Kidney tubule cell (primary cell): ENCODE data around the gene CEP112.
A peak's percentile ranks its signal among the peaks of the same experiment; 100 is the strongest.

Experiments
- DNase-seq: peaks from one replicate; pipeline ENCODE4 v3.0.0-alpha.2; 2018; ENCODE audit warnings: low spot score

Gene CEP112

DNA sequence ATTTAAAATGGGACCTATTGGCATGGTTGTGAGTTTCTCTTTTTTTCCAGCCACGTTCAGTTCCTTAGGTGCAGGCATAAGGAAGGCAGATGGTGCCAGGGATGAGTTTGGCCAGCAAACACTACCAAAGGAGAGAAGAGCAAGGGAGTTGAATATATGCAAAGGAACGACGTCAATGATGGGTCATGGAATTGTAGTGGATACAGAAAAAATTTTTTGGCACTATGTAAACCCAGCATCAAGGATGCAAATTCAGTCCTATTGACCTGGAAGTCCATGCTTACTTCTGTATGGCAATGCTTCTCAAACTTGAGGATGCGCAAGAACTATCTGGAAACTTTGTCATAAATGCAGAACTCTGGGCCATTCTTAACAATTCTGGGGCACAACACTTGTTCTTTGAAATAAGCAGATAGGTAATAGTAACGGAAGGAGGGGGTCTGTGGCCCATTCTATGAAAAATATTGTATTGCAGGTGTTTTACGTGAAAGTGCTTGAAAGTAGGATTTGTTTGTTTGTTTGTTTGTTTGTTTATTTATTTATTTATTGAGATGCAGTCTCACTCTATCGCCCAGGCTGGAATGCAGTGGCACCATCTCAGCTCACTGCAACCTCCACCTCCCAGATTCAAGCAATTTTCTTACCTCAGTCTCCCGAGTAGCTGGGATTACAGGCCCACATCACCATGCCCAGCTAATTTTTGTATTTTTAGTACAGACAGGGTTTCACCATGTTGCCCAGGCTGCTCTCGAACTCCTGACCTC lies 19.3 kb upstream of the CEP112 start:
- DNase-seq: no peak

DNA sequence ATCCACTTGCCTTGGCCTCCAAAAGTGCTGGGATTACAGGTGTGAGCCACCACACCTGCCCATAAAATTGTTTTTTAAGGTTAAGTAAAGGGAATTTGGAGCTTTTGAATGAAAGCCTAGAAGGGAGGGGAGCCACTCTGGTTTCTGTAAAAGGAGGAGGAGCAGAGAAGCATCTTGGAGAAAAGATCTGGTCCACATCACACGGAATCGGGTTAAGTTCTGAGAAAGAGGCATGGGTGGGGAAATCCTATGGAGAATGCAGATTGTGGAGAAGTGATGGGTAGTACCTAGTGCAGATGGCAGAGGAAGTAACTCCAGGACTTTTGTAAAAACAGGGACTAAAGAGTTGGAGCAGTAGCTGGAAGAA lies 18.3 kb upstream of the CEP112 start:
- DNase-seq: no peak

DNA sequence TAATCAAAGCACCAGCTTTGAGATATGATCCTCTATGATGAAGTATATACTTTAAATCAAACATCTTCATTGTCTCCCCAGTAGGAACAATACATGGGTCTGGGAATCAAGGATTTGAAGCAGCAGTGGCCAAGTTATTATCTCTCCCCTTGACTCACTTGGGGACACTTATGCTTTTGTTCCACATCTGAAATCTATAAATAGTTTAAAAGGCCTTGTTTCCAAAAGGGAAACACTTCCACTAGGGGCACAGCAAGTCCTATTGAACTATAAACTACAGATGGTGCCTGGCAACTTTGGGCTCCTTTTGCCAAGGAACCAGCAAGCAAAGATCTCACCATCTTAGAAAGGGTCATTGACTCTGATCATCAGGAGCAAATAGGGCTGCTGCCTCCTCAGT lies 16.0 kb upstream of the CEP112 start:
- no peak for DNase-seq

DNA sequence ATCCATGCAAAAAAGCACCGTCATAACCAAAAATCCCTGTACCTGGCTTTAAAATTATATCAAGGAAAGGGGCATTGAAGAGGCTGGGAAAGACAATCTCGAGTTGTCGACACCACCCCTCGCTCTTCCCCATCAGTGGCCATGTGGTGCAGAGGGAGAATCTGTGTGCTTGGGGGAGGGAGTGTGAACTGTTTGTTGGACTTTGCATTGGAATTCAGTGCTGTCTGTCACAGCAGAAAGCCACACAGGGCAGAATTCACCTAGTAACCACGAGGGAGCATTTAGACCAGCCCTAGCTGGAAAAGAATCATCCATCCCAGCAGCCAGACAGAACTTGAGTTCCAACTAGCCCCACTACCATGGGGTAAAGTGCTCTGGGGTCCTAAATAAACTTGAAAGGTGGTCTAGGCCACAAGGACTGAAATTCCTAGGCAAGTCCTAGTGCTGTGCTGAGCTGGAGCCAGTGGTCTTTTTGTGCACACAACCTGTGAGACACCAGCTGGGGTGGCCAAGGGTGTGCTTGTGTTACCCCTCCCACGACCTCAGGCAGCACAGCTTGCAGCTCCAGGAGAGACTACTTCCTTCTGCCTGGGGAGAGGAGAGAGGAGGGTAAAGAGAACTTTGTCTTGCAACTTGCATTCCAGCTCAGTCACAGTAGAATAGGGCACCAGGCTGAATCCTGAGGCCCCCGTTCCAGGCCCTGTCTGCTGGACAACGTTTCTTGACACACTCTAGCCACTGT lies 11.5 kb upstream of the CEP112 start:
- no peak for DNase-seq

DNA sequence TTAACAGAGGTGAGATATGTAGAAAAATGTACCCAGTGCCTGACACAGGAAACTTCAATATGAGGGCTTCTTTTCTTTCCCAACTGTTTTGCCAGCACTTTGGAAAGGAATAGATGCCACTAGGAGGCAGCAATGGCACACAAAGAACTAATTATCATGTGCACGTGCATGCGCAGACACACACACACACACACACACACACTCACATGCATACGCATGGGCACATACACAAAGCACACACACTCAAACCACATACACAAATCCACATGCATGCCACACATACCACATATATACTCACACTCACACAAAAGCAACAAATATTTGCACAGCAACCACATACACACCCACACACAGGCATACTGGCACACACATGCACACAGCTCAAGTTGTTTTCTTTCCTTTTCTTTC lies 8.8 kb upstream of the CEP112 start:
- peak; percentile 71 for DNase-seq

DNA sequence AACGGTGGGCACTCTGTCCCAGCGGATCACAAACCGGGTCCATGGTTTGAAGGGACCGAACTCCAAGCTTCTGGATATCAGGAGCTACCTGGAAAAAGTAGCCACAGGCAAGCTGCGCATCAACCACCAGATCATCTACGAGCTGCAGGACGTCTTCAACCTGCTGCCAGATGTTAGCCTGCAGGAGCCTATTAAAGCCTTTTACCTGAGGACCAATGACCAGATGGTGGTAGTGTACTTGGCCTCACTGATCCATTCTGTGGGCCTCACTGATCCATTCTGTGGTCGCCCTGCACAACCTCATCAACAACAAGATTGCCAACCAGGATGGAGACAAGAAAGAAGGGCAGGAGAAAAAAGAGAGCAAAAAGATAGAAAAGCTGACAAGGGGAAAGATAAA lies 6.3 kb upstream of the CEP112 start:
- no peak for DNase-seq

DNA sequence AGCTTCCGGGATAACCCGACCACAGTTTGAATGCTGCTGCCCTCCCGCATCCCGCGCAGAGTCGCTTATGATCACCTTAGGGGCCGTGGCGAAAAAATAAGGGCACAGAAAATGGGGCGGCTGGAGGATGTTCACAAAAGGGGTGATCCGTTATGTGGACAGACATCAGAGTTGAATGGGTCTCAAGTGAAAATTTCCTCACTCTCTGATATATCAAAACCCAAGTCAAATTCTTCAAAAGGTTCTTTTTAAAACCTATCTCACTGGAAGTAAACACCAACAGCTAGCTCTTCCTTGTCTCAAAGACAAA lies 400 bp upstream of the CEP112 start:
- DNase-seq: no peak

DNA sequence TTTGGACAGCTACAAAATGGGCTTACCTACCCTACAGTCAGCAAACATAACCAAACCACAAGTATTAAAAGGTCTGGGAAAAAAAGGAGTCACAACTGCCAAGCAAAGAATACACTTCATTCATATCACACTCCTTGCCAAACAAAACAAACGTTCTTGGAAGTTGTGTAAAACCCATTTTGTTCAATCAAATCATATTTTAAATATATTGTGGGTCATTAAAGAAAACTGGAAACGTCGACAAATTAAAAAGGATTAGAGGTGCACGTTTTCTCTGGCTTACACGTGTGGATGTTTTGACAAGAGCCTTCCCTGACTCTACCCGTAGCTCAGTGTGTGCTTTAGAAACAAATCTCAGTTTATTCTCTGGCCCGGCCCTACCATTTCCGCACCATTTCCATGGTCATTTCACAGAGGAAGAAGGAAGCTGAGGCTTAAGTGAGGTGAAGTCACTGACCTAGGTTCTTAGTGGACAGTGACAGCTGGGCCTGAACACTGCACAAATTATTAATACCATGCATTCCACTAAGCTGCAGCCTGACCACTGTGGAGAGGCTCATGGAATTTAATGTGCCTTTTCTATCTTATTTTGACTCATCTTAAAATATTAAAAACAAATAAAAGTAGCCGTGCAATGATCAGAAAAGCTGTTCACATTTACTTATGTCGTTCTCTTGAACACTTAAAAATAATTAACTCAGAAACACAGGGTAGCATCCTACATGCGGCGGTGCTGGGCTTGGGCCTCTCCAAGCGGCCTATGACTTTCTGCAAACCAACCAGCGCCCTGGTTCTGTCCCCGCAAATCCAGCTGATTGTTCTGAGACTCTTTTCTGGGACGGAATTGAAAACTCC lies 968 bp downstream of the CEP112 start:
- peak; percentile 63 for DNase-seq

DNA sequence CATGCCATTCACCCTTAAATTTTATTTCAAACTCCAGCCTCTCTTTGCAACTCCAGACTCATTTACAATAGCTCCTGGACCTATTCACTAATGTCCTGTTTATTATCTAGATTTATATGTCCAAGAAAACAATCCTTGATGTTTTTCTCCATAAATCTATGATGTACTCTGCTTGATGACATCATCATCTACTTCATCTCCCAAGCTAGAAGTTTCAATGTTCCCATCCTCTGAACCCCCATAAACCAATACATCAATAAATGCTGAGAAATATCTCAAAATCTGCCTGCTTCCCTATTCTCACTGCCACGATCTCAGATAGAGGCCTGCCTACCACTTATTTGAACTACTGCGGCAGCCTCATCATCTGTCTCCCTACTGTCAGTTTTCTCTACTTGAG lies 4.2 kb downstream of the CEP112 start:
- no peak for DNase-seq

DNA sequence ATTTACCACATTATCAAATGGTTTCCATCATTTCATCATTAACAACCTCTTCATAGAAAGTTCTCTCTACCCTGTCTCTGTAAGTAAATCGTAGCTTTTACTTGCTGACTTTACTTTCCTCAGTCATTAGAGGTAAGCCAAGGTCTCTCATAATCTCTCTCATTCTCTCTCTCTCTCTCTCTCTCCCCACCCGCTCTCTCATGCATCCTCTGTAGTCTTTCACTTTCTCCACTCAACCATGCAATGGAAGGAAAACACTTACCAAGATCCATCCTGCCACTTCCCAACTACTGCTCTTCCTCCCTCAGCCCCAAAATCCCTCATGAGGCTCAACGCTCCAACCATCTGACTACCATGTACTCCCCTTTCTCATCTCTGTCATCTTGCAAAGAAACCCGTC lies 6.1 kb downstream of the CEP112 start:
- peak; percentile 20 for DNase-seq

DNA sequence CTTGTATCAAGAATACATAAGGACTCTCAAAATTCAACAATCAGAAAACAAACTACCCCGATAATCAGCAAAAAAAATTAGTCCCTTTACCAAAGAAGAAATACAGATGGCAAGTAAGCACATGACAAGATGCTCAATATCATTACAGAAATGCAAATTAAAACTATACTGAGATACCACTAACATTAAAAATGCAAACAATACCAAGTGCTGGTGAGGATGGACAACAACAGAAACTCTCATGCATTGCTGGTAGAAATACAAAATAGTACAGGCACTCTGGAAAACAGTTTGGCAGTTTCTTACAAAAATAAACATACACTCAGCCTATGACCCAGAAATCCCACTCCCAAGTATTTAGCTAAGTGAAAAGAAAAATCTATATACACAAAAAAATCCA lies 7.5 kb downstream of the CEP112 start:
- no peak for DNase-seq

DNA sequence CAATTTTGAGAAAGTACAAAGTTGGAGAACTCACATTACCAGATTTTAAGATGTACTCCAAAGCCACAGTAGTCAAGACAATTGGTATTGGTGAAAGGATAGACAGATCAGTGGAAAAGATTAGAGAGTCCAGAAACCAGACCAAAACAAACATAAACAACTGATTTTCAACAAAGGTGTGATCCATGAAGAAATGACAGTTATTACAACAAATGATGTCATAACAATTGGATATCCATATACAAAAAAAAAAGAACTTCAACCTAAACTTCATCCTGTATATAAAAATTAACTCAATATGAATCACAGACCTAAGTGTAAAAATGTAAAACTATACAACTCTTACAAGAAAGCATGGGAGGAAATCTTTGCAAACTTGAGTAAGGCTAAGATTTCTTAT lies 8.4 kb downstream of the CEP112 start:
- DNase-seq: no peak

DNA sequence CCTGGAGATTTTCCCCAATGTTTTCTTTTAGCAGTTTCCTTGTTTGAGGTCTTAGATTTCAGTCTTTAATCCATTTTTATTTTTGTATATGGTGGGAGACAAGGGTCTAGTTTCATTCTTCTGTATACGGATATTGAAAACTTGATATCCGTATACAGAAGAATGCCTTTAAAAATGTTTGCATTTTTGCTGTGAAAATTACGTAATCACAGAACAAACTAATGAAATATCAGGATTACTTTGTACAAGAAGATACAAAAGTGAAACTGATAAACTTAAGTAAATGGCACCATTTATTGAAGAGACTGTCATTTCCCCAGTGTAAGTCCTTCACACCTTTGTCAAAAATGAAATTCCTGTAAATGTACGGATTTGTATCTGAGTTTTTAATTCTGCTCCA lies 13.3 kb downstream of the CEP112 start:
- no peak for DNase-seq

DNA sequence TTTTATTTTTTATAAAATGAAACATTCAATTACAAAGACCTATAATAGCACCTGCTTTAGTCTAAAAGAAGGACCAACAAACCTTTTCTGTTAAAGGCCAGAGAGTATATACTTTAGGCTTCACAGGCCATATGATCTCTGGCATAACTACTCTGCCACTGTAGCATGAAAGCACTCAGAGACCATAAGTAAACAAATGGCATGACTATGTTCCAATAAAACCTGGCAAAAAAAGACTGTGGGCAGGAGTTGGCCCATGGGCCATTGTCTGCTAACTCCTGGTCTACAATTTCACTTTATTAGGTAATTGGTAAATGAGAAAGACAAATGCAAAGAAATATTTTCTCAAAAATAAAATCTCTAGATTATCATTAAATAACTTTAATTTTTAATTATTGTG lies 14.9 kb downstream of the CEP112 start:
- no peak for DNase-seq

DNA sequence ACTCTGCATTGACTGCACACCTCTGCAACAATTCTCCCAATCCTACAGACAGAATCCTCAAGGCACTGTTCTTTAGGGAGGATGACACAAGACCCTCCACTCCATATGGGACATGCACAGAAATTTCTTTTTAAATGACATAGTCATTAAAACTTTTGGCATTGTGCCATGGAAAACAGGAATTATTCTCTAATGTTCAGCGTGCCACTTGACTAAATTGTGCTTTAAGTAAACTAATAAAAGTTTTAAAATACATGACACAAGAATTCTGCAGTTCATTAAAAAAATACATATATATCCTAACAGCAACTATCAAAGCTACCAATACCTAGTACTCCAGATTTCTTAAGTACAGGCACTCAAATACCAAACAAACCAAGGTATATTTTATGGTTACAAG lies 16.0 kb downstream of the CEP112 start:
- DNase-seq: no peak

DNA sequence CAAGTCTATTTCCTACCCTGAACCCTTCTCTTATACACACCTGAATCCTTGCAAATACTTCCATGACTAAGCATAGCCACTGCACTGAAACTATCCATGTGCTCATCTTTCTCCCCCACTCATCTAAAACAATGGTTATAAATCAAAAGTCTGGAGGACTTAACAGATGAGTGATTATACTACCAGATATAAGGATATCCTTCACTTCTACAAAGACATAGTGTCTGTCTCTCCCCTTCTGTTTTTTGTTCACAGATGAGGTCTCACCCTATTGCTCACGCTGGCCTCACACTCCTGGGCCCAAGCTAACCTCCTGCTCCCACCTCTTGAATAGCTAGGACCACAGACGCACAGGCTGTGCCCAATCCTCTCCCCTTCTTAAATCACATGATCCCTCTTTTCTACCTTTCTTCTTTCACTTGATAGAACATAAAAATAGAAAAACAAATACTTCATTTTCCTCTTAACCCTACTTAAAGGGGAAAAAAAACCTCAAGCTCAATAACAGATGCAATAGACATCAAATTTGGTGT lies 19.2 kb downstream of the CEP112 start:
- peak; percentile 70 for DNase-seq

DNA sequence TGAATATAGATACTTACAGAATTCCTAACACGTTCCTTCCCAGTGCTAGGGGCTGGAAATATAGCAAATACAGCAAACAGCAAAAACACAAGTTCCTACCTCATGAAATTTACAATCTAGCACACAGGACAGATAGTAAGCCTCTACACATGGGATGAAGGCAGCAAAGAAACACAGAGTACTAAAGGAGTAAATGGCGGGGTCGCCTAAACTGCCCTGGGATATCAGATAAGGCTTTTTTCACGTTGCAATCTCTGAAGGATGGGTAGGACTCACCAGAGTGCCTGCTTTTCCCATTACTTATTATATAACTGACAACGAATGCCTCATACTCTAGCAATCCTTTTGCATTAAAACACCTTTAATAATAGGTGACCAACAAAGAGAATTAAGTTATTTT lies 19.8 kb downstream of the CEP112 start:
- no peak for DNase-seq

DNA sequence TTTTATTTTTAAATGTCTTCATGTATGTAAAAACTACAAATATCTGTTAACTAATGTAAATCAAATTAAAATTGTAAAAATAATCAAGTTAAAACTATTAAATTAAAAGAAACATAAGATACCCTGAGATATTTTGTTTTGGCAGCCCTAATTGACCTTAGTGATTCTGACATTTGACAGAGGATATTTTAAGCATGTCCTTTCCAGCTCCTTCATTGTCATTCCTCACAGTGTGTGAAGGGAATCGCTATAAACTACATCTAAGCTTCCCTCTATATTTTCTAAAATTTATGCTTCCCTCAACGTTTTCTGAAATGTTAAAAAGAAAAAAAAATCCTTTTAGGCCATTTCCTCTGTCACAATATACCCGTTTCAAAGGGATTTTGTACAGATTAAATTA lies 20.2 kb downstream of the CEP112 start:
- DNase-seq: no peak

DNA sequence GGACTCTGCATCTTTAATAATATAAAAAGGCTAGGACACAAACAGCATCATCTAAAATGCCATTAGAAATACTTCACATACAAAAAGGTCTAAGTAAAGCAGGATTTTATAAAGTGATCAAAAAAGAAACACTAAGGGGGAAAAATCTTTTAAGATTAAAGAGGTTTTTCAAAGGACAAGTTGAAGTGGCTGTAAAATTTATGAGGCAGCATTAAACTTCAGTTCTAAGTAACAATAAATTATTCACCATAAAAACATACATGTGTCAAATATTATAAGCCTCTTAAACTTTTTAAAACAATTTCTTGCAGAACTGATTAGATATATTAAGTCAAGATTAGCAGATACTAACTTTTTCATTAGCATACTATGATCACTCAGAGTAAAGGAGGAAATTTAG lies 20.8 kb downstream of the CEP112 start:
- no peak for DNase-seq

DNA sequence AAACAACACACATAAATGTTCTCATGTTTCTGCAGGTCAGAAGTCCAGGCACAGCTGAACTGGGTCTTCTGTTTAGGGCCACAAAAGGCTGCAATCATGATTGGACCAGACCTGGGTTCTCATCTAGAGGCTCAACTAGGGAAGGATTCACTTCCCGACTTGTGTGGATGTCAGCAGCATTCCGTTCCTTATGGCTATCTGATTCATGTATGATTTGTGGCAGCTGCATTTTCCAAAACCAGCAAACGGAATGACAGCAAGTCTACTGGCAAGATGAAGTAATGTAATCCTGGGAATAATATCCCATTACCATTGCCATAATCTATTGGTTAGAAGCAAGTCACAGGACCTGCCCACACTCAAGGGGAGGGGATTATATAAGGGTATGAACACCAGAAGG lies 22.1 kb downstream of the CEP112 start:
- DNase-seq: no peak

DNA sequence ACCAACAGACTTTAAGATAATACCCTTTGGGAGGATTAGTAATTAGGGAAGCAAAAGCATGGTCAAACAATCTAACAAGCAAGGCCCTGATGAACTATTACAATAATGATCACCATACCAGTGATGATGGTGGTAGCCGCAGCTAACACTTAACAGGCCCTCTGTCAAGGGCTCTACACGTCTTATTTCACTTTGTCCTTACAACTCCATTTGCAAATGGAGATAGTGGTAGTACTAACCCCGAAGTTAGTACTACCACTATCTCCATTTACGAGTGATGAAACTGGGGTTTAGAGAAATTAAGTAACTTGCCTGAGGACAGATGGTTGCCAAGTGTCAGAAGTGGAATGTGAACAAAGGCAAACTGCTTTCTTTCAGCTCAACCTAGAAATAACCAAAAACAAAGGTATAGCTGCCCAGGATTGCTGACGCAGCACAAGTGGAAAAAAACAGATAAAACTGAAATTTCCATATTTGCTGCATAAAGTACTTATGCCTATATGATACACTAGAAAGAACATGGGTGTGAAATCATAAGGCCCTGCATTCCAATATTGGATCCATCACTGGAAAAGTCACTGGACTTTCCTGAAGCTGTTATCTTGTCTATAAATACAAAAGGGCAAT lies 24.6 kb downstream of the CEP112 start:
- no peak for DNase-seq

DNA sequence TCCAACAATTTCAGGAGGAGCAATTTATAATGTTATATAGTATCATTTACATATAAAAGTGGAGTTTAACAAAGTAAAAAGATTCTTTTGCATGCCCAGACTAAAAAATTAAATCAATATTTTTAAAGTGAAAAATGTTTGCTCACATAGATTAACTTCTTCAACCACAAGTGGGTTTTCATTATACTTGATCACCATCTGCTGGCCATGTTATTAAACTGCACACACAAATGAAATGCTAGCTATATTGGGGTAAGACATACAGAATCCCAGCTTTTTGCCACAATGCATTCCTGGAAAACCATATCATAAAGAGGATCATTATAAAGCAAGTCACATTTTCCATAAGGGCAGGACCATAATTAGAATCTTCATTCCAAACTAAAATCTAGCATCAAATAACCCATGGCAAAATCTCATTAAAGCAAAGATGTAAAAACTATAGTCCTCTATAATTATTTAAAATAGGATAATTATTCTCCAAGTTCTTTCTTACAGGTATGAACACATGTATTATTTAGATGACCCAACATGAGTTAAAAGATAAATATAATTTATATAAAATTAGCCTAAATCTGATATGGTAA lies 26.3 kb downstream of the CEP112 start:
- peak; percentile 53 for DNase-seq
